Measurements from ENCODE around the gene ACAT2.
"Not testable (repeated sequence)": the region's sequence is repeated elsewhere in the genome, so short reads cannot be mapped to it uniquely, and the experiment has no call there.

ACAT2 gene

DNA sequence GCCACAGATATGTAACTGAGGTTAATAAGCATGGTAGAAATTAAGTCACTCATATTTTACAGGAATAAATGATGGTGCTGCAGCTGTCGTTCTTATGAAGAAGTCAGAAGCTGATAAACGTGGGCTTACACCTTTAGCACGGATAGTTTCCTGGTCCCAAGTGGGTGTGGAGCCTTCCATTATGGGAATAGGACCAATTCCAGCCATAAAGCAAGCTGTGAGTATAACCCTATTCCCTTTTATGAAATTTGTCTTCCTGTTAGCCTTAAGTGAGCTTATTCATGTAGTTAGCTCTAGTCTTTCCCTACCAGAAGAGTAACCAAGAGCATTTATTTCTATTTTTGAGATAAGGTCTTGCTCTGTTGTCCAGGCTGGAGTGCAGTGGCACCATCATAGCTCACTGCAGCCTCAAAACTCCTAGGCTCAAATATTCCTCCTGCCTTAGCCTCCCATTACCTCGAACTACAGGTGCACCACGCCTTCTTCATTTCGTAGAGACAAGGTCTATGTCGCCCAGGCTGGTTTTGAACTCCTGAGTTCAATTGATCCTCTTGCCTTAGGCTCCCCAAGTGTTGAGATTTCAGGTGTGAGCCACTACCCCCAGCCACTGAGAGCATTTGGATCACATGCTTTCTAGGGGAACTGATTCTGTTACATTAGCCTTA is 15.5 kb downstream of the ACAT2 start:
- DNase-seq = no peak

DNA sequence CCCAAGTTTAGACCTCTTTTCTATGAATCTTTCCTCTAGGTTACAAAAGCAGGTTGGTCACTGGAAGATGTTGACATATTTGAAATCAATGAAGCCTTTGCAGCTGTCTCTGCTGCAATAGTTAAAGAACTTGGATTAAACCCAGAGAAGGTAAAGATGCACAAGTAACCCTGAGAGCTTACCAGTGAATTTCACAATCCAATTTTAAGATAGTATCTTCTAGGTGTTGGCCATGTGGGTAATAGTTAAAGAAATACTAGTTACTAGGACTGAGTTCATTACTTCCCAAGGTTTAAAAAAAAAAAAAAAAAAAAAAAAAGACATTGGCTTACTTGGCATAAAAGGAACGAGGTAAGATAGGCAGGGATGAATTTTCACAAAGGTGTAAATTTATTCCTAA is 16.3 kb downstream of the ACAT2 start:
- no peak for DNase-seq

DNA sequence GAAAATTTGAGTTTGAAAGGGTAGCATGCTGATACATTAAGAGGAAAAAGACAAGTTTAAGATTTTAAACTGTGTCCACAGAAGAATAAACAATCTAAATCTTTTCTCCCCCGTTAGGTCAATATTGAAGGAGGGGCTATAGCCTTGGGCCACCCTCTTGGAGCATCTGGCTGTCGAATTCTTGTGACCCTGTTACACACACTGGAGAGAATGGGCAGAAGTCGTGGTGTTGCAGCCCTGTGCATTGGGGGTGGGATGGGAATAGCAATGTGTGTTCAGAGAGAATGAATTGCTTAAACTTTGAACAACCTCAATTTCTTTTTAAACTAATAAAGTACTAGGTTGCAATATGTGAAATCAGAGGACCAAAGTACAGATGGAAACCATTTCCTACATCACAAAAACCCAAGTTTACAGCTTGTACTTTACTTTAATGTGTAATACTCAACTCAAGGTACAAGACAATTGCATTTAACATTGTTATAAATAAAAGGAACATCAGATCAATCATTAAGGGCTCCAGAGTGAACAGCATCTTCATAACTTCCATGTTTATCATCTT is 16.8 kb downstream of the ACAT2 start:
- no peak for DNase-seq

DNA sequence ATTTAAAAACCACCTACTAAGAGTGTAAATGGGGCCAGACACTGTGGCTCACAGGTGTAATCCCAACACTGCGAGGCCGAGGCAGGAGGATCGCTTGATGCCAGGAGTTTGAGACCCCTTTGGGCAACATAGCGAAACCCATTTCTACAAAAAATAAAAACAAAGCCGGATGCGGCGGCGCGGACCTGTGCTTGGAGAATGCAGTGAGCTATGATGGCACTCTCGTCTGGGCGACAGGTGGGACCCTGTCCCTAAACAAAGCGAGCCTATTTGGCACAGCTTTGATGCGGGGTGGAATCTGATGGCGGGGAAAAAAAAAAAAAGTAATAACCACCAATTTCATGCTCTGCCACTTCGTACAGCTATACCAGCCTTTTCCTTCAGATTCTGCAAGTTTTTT is 26.4 kb downstream of the ACAT2 start:
- no peak for DNase-seq

DNA sequence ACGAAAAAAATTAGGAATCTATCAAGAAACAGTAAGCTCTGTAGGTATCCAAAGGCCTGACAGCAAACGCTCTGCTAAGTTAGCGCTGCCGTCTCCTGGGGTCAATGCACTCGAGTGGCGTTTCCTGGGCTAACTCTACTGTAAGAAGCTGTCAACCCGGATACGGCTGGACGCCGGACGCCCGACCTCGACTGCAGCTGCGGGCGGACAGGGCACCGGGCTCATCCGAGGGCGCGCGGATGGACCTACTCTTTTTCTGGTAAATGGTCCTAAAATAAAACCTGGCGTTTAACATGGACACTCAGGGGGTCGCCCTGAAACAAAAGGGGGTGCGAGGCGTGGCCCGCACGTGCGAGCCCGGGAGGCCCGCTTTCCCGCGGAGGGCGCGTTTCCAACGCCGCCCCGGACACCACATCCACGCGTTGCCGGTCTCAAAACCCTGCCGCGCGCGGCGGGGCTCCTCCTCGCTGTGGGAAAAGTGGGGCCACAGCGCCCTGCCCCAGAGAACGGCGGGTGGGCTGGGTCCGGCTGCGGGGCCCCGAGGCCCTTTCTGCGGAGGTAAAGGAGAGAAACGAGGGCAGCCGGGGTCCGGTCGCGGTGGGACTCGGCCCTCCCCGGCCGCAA is 27.0 kb downstream of the ACAT2 start:
- peak; percentile 52 for DNase-seq

DNA sequence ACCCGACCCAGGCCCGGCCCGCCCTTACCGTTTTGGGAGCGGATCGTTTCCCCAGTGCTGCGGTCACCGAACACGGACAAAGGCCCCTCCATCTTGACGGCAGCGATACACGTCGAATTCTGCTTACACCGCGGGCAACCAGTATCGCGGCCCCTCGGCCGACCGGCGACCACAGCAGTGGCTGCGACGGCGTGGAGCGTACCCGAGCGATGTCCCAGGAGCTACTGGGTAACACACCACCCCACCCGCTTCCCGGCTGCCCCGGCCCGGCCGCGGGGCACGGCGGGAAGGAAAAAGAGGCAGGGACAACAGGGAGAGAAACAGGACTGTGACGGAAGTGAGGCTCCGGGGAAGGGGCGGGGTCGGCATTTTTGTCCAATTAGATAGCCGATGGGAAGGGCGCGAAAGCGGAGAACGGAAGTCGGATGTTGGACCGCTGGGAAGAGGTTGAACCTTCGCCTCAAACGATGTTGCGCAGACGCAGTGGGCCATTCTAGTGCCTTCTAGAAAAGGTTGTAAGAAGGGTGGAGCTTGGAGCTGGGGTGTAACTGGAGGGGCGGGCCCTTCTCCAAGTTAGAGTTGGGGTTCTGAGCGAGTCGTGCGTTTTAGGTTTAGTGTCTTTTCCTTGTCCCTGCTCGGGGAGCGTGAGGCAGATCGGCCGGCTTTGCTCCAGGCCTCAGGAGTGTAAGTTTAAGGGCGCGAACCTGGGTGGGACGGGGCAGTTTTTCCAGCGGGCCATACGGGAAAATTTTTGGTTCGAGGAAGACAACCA is 27.7 kb downstream of the ACAT2 start, which contains the start of gene TCP1:
TSS of gene TCP1 (minus strand) at position 226 of the 772 bp plus-strand sequence. CDS start at position 92, 134 bp downstream.
- DNase-seq = peak; percentile 100

DNA sequence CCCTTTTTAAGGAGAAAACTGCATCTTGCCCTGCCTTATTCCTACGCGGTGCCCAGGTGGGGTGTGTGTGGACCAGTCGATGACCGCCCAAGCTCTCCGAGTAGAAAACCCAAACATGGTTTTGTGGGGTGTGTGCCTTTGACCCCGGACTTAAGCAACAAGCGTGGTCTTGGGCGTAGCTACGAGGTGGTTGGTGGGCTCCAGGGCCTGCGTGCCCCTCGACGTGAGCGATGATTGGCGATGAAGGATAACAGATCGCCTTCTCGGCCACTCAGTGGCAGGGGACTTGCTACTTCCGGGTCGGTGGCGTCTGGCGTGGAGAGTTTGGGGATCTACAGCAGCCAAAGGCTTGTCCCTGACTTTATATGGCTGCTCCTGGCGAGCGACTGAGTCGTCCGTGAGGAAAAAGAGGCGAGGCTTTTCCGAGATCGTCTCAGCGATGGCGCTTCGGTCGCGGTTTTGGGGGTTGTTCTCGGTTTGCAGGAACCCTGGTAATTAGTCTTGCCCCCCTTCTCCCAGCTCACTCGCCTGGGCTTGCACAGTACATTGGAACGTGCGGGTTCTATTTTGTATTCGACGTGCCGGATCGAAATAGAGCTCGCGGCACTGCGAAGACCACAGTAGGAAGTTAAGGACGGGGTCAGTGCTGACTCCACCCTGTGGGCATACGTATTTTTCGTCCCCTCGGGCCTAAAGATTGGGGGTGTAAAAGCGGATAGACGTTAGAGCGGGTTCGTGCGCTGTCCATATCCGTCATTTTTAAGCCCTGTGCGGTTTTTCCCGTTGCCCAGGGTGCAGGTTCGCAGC is 28.5 kb downstream of the ACAT2 start, which contains the start of gene MRPL18:
TSS of gene MRPL18 (plus strand) at position 319 of the 807 bp plus-strand sequence. CDS start at position 440, 121 bp downstream.
- peak; percentile 97 for DNase-seq

DNA sequence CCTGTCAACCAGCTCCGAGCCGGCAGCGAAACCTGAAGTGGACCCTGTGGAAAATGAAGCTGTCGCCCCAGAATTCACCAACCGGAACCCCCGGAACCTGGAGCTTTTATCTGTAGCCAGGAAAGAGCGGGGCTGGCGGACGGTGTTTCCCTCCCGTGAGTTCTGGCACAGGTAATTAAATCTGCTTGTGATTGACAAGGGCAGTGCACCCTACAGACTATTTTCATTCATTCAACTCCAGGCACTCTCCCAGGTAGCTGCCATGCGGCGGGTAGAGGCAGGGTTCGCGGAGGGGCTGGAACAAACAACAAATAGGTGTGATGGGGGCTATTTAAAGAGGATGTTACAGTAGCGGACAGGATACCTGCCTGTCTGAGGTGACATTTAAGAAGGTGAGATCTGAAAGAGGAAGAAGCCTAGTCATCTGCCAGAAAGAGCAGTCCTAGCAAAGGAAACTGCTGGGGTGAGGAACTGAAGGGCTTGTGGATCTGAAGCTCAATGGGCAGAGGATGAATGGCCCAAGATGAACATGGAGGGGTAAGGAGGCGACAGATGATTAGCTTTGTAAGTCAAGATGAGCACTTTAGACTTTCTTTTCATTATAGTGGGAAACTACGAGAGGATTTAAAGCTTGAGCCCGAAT is 29.2 kb downstream of the ACAT2 start:
- peak; percentile 36 for DNase-seq

DNA sequence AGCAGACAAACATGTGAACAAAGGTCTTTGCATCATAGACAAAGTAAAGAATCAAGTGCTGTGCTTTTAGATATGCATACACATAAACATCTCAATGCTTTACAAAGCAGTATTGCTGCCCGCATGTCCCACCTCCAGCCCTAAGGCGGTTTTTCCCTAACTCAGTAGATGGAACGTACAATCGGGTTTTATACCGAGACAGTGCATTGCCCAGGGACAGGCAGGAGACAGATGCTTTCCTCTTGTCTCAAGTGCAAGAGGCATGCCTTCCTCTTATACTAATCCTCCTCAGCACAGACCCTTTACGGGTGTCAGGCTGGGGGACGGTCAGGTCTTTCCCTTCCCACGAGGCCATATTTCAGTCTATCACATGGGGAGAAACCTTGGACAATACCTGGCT is 33.1 kb downstream of the ACAT2 start:
- not testable (repeated sequence) for DNase-seq

DNA sequence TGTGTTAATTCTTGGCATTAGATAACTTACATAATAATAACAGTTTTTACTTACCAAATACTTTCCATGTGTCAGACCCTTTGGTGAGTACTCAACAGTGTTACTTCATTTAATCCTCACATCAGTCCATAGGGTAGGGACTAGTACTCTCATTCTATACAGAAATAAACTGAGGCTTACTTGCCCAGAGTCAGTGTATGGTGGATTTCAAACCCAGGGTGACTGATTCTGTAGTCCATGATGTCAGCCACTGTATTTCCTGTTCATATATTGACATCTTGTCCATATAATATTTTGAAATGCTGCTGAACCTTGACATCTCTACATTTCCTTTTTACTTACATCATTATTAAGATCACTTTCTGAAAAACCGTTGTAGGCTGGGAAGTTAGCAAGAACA is 35.7 kb downstream of the ACAT2 start:
- DNase-seq = no peak

DNA sequence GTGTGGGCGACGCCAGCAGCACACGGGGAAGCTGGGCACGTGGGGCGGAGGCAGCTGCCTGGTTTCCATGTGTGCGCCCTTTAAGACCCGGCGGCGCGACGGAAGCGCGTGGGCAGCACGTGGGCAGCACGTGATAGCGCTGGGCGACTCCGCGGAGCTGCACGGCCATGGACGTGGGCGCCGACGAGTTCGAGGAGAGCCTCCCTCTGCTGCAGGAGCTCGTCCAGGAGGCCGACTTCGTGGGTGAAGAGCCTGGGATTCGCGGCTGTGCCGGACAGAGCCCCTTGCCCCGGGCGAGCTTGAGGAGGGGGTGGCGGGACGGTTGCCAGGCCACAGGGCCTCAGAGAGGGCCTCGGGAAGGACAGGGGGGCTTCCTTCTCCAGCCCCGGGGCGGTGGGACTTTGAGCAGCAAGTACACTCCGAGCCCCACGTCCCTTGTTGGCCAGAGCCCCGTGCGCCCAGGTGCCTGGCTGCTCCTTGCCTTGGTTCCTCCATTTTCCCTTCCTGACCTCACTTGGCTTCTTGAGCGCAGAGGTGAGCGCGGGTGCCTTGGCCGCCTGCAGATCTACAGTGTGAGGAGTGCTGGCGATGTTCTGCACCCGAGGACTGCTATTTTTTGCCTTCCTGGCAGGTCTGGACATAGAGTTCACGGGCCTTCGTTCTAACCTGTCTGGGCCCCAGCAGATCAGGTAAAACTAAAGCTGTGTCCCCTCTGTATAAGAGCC is 38.5 kb downstream of the ACAT2 start, which contains the start of gene PNLDC1:
TSS of gene PNLDC1 (plus strand) at position 136 of the 725 bp plus-strand sequence. CDS start at position 168, 32 bp downstream.
- DNase-seq = no peak

DNA sequence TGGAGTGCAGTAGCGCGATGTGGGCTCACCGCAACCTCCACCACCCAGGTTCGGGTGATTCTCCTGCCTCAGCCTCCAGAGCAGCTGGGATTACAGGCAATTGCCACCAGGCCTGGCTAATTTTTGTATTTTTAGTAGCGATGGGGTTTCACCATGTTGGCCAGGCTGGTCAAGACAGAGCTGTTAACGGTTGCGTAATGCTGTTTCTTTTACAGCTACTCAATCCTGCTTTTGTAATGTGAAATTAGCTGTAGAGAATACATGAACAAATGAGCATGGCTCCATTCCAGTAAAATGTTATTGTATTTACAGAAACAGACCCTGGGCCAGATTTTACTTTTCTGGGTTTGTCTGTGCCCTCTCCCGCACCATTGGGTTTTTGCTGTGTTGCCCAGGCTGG is 40.1 kb downstream of the ACAT2 start:
- DNase-seq = peak; percentile 28

DNA sequence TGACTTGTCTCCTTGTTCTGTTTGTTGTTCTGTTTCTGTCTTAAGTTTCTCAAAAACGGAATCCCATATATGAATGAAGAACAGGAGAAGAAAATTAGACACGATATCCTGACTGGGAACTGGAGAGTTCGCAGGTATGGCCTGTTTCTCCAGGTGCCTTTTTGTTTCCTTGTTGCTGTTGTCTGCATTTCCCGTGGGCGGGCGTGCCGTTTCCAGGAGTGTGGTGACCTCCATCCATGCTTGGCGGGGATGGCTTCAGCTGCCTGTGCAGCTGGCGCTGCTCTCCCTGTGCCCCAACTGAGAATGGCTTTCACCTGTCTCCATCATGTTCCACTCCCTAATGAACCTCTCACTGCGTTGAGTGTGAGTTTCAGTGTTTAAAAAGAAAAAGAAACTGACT is 42.7 kb downstream of the ACAT2 start:
- DNase-seq = no peak

DNA sequence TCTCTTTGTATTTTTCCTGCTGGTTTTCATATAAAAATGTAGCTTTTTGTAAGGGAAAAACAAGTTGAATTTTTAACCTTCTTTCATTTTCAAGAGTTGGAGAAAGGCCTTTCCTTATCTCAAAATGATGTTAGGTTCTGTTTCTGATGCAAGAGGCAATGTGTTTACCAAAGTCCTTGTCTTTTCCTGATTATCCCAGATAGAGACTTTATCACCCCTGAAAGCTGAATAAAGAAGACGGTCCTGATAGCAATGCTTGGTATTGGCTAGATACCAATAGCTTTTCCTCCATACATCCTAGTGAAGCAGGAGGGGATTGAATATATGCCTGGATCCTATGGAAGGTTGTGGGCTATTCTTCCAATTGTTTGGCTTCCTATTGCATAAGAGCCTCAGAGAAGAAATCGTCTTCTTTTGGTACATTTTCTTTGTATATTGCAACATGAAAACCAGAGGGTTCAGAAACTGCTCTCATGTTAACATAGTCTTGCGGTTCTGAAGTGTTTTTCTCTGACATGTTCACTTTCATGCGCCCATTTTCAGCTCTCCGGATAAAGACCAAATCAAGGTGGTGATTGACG is 43.7 kb downstream of the ACAT2 start:
- DNase-seq = no peak

DNA sequence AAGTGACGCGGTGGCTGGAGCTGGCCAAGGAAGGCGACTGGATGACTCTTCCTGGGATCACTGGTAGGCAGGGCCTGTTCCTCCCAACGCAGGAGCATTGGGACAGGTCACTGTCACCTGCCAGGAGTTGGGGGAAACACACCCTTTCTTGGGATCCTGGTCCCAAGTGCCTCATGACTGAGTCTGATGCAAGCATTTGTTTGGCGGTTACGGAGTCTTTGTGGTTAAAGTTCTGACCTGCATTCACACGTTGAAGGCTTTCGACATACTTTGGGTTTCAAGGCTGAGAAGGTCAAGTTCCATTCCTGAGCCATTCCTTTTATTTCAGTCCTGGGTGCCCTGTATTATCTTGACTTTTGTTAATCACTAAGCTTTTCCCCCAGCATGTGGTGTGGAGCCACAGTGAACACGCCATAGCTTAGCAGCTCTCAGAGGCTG is 44.2 kb downstream of the ACAT2 start:
- DNase-seq = no peak

DNA sequence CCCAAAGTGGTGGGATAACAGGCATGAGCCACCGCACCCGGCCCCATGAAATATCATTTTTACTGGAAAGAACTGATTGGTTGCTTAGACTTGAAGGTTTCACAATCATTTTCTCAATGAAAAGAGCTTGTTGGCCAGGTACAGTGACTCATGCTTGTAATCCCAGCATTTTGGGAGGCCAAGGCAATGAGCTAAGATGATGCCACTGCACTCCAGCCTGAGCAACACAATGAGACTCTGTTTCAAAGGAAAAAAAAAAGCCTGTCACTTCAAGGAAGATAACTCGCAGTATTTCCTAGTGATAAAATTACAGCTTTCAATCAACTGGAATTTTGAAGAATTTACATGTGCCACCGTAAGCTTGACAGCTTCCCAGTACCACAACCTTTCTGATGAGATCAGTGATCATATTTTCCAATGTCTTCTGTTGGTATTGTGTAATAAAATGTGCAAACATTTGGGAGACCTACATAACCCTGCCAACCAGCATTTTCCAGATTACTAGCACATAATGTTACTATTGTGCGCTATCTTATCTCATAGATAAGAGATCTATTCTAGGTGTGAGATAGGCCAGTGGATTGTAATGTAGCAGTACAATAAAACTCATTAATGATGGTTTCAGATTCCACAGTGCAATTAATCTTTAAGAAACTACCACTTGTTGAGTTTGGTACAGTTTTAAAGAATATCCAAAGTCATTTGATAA is 45.5 kb downstream of the ACAT2 start:
- DNase-seq = no peak

DNA sequence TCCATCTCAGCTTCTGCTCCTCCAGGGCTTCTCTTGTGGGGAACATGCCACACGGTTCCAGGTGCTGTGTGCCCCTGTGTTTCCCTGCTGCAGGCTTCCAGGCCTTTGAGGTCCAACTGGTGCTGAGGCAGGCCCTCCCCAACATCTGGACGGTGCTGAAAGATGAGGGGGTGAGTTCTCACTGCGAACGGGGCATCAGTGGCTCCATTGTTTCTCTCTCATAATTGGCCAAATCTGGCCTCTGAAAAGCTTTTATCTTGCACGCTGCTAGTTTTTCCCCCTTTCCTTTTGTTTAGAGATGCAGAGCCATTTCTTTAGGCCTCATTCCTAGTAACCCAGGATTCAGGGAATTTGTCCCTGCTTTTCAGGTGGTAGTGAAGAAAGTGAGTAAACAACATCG is 46.8 kb downstream of the ACAT2 start:
- DNase-seq = no peak

DNA sequence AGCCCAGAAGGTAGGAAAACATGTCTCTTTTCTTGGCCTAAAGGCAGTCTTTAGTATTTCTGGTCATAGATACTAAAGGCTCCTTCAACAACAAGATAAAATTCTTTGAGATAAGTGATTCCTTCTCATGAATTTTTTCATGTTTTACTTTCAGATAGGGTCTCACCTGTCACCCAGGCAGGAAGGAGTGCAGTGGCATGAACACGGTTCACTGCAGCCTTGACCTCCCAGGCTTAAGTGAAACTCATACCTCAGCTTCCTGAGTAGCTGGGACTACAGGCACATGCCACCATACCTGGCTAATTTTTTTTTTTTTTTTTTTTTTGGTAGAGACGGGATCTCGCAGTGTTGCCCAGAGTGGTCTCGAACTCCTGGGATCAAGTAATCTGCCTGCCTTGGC is 47.3 kb downstream of the ACAT2 start:
- DNase-seq = no peak

DNA sequence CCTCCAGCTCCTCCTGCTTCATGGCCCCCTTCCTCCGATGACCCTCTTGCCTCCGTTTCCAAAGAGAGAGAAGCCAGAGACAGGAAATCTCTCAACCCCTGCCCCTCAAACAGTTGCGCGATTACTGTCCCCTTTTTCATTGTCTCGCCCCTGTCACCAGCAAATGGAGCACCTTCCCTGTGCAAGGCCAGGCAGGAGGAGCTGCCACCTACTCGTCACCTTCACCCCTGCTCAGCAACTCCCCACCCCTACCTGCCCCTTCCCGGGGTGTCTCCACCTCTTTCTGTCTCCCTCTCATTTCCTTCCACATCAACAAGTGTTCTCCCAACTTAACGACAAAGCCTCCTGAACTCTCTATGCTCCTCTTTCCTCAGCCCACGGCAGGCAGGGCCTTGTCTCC is 51.9 kb downstream of the ACAT2 start:
- DNase-seq = no peak

DNA sequence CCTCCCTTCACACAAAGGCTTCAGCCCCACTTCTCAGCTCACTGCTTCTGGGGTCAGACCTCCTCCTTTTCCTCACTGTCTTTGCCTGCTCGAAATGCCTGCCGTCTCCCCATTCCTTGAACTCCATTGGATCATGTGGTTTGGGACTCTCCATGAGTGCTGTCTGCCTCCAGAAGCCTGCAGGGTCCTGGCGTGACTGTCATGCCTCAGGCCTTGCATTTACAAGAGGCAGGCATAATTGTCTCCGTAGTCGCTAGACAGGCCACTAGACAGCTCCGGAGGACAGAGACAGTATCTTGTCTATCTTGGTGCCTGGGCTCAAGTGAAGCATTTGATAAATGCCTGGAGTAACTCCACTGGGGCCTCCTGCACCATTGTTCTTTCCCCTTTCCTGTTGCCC is 53.6 kb downstream of the ACAT2 start:
- DNase-seq = no peak
